Left lung (tissue), 10 donors: Measurements from ENCODE around the gene TMEM117. TPM values are rescaled to one million over a fixed set of nuclear protein-coding genes. Genes with fewer than 3 reads are reported as not detected.

ENCODE experiments used
- ATAC-seq: fragments of 200-7000 bp; cut with Tn5 transposase; one replicate; pipeline ENCODE4 v1.9.1; 2020; ENCODE audit warnings: moderate library complexity
- DNase-seq, 4 donors: peaks; one replicate each; pipeline ENCODE4 v3.0.0-alpha.2; 2013 to 2020
- H3K27ac ChIP-seq, 2 donors: fragments of 200-600 bp; sonication (generic) in 1 of 2; one replicate each; pipeline versions ENCODE4 v1.5.0 to v1.8.0; 2020 to 2021
- H3K27me3 ChIP-seq, 2 donors: fragments of 200-600 bp; sonication (generic) in 1 of 2; one replicate each; pipeline versions ENCODE4 v1.5.0 to v1.8.0; 2020 to 2021
- H3K36me3 ChIP-seq, 2 donors: fragments of 200-600 bp; sonication (generic) in 1 of 2; one replicate each; pipeline versions ENCODE4 v1.5.0 to v1.8.0; 2020 to 2021
- H3K4me1 ChIP-seq, 2 donors: fragments of 200-600 bp; one replicate each; pipeline ENCODE4 v1.8.0; 2021
- H3K4me3 ChIP-seq, 2 donors: fragments of 200-600 bp; sonication (generic) in 1 of 2; one replicate each; pipeline versions ENCODE4 v1.5.0 to v1.8.0; 2020 to 2021; ENCODE audit warnings: mild to moderate bottlenecking in 1 of 2
- H3K9me3 ChIP-seq, 2 donors: fragments of 200-600 bp; sonication (generic) in 1 of 2; one replicate each; pipeline versions ENCODE4 v1.5.0 to v1.8.0; 2020 to 2021
- CTCF ChIP-seq, 2 donors: fragments of 200-600 bp; sonication (generic) in 1 of 2; IDR thresholded peaks; one replicate each; pipeline versions ENCODE4 v1.5.0 to v1.8.0; 2021; ENCODE audit warnings: antibody characterized with exemption in 2 of 2
- intact Hi-C, 2 donors: fragments of 100-400 bp; cut with DNase I; formaldehyde crosslinking; loops; one replicate each; pipeline versions ENCODE4 v1.11.2 to v1.14.2; 2022
- polyA plus RNA-seq, 6 donors: library from polyadenylated mRNA; unstranded; fragments of 120-200 nt; gene quantifications; one replicate each; pipeline ENCODE4 v1.2.1, GENCODE V29; 2013; ENCODE audit not compliant: insufficient read length in 6 of 6
- total RNA-seq, 2 donors: library from RNA; stranded (reverse); fragmentation: NEBNext Ultra II Directional; extraction: Animal tissue kit (Norgen Biotek cat#: 25700); gene quantifications; one replicate each; pipeline ENCODE4 v1.2.1, GENCODE V29; 2021
- donor health status: DM: no; HTN: yes; CAD: no.
- donor health status: DM: no; HTN: no; CAD: no.

TMEM117 gene
- total and polyA plus RNA-seq, 8 donors, result 3.9 to 7.9 (median 6.7) TPM

DNA sequence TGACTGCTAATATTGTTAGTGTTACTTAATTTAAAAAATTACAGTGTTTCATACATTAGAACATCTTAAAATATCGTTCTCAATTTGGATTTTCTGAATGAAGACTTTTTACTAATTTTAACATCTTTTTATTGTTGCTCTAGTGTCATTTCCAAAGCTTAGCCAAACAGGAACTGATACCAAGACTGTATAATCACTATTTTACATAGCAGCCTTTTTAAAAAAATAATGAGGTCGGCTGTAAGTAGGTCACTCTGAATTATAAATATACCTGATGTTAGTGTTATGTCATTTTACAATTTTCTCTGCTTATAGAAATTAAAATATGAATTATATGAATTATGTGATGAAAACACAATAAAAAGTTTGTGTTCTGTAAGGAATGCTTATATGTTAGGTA lies 321.5 kb downstream of the TMEM117 start:
- no peaks in the 10 kb centered on the region for H3K36me3 ChIP-seq
- no peaks in the 10 kb centered on the region for H3K27me3 ChIP-seq
- no peak overlapping the region for H3K4me3 ChIP-seq
- no peak overlapping the region for H3K27ac ChIP-seq
- no peaks in the 10 kb centered on the region for H3K9me3 ChIP-seq
- intact Hi-C loops, result no loop called here
- H3K4me1 ChIP-seq, result peaks cover 0 to 3% of the 10 kb centered on the region in 2 donors
- no peak for DNase-seq
- no peak for ATAC-seq
- TF ChIP-seq CTCF (IDR thresholded peaks at IDR 0.05), result no peak

DNA sequence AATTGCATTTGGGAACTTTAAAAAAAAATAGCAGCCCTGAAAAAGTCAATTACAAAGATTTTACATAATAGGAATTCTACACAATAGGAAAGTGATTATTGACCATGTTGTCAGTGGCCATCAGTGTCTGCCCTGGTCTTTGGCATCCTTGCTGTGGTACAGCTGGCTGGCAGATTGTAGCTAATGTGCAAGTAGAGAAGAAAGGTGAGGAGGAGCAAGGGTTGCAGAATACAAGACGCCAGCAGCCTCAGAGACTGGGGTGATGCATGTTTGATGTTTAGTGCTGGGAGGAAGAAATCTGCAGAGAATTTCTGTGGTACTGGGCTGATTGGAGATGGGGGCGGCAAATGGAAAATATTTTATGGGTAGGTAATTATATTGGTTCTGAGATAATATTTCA lies 322.9 kb downstream of the TMEM117 start:
- H3K4me3 ChIP-seq, result no peak overlapping the region
- peaks cover 0 to 3% of the 10 kb centered on the region in 2 donors for H3K4me1 ChIP-seq
- no peak overlapping the region for H3K27ac ChIP-seq
- H3K9me3 ChIP-seq, result no peaks in the 10 kb centered on the region
- TF ChIP-seq CTCF (IDR thresholded peaks at IDR 0.05), result no peak
- intact Hi-C loops, result no loop called here
- H3K27me3 ChIP-seq, result no peaks in the 10 kb centered on the region
- no peaks in the 10 kb centered on the region for H3K36me3 ChIP-seq
- ATAC-seq (no peak), DNase-seq (no peak)

DNA sequence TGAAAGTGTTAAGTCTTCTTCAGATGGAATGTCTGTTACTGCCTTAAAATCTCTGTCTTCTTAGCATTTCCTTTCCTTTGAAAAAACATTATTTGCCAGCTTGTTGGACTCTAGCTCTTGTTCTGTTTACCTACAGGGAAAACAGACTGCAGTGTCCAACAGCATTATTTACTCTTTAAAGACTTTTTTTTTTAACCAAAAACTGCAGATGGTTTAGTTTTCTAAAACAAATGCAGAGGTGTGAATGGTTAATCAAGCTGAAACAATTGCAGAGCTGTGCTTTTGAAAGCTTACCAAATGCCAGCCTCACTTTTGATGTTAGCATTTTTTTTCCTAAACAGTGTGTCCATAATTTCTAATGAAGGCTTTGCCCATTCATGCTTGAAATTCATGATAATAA lies 323.3 kb downstream of the TMEM117 start:
- DNase-seq, result no peak
- intact Hi-C loops, result no loop called here

DNA sequence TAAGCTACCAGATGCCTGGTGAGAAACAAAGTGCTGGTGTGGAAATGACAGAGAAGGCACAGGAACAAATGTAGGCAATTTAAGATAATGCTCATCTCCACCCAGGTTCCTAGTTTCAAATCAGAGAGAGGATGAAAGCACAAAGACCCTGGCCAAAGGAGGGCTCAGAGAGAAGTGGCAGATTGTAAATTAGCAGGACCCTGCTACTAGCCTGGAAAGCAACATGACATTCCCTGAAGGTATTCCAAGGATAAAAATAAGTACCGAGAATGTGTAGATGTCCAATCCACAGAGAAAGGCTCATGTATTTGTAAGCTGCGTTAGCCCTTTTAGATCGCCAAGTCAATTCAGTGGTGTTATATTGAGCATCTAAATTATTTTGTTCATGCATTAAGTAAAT lies 324.0 kb downstream of the TMEM117 start:
- no peaks in the 10 kb centered on the region for H3K36me3 ChIP-seq
- H3K27me3 ChIP-seq, result no peaks in the 10 kb centered on the region
- H3K4me1 ChIP-seq, result peaks cover 0 to 3% of the 10 kb centered on the region in 2 donors
- intact Hi-C loops, result no loop called here
- H3K4me3 ChIP-seq, result no peak overlapping the region
- DNase-seq, result no peak
- no peak overlapping the region for H3K27ac ChIP-seq
- no peak for ATAC-seq
- TF ChIP-seq CTCF (IDR thresholded peaks at IDR 0.05), result no peak
- no peaks in the 10 kb centered on the region for H3K9me3 ChIP-seq

More for the DNA sequence above, 323.3 kb downstream of the TMEM117 start:
- Histone ChIP-seq H3K4me3 (no peak overlapping the region), H3K27ac (no peak overlapping the region), H3K9me3 (no peaks in the 10 kb centered on the region), H3K36me3 (no peaks in the 10 kb centered on the region), H3K4me1 (peaks cover 0 to 3% of the 10 kb centered on the region in 2 donors), H3K27me3 (no peaks in the 10 kb centered on the region)
- no peak for ATAC-seq
- no peak for TF ChIP-seq CTCF (IDR thresholded peaks at IDR 0.05)

- Histone ChIP-seq H3K4me3 (no peak overlapping the region), H3K27me3 (no peaks in the 10 kb centered on the region), H3K27ac (no peak overlapping the region), H3K36me3 (no peaks in the 10 kb centered on the region), H3K4me1 (no peaks in the 10 kb centered on the region), H3K9me3 (no peaks in the 10 kb centered on the region)
- no peak for TF ChIP-seq CTCF (IDR thresholded peaks at IDR 0.05)
- intact Hi-C loops, result no loop called here
- DNase-seq (no peak), ATAC-seq (no peak)
Measured at GRCh38 chr12:44162961-44163360, 327.1 kb downstream of the TMEM117 start.
